Suprapubic skin (tissue), 4 donors: Measurements from ENCODE around the gene IFT52.

ENCODE experiments used
- EP300 ChIP-seq: sonication (generic); formaldehyde crosslinking; IDR thresholded peaks from one replicate; pipeline ENCODE4 v1.6.1; 2017; ENCODE audit warnings: antibody characterized with exemption
- POLR2A ChIP-seq, 2 donors: fragments of 450-650 bp; IDR thresholded peaks; one replicate each; pipeline ENCODE4 v1.6.1; 2017; ENCODE audit warnings: antibody characterized with exemption in 2 of 2, mild to moderate bottlenecking in 2 of 2, moderate library complexity in 2 of 2
- POLR2AphosphoS5 ChIP-seq, 3 donors: sonication (generic); formaldehyde crosslinking; IDR thresholded peaks; one replicate each; pipeline ENCODE4 v1.6.1; 2017; ENCODE audit warnings: antibody characterized with exemption in 3 of 3
- TF ChIP-seq, protein P1 (sequence below), 2 donors: fragments of 200-600 bp in 1 of 2; fragments of 450-650 bp in 1 of 2; sonication (generic) in 1 of 2; IDR thresholded peaks; one replicate each; pipeline ENCODE4 v1.5.1; 2016 to 2019; ENCODE audit warnings: antibody characterized with exemption in 2 of 2, mild to moderate bottlenecking in 1 of 2, moderate library complexity in 1 of 2

GRCh38 chr20:43564993-43565757, 25.6 kb upstream of the IFT52 start:
- no peak for TF ChIP-seq POLR2A (IDR thresholded peaks at IDR 0.05)
- TF ChIP-seq, protein P1, sequence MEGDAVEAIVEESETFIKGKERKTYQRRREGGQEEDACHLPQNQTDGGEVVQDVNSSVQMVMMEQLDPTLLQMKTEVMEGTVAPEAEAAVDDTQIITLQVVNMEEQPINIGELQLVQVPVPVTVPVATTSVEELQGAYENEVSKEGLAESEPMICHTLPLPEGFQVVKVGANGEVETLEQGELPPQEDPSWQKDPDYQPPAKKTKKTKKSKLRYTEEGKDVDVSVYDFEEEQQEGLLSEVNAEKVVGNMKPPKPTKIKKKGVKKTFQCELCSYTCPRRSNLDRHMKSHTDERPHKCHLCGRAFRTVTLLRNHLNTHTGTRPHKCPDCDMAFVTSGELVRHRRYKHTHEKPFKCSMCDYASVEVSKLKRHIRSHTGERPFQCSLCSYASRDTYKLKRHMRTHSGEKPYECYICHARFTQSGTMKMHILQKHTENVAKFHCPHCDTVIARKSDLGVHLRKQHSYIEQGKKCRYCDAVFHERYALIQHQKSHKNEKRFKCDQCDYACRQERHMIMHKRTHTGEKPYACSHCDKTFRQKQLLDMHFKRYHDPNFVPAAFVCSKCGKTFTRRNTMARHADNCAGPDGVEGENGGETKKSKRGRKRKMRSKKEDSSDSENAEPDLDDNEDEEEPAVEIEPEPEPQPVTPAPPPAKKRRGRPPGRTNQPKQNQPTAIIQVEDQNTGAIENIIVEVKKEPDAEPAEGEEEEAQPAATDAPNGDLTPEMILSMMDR (IDR thresholded peaks at IDR 0.05) = no peak
- no peak for TF ChIP-seq EP300
- TF ChIP-seq POLR2AphosphoS5 (IDR thresholded peaks at IDR 0.05) = no peak
